ENCODE data around the gene KIZ.

Gene KIZ

DNA sequence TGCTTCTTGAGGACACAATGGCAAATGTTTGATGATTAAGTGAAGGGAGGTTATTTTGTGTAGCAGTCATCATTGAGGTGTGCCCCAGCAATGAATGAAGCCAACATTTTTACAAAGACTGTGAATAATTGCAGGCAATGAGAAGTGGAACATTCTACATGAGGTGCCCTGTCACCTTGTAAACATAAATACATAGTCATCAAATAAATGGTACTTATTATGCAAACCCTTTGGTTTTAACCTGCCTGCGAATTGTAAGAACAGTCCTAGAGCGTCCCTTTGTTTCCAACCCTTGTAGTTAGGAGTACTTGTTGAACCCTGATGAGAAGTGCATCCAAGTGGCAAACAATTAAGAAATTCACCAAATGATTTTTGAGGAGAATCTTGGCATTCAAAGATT lies 7.1 kb upstream of the KIZ start:
- no peak for DNase-seq (ENCODE audit: low read depth)
- H3K4me3 ChIP-seq (ENCODE audit: low read depth, low read length) = no peak overlapping the region
- TF ChIP-seq, protein P1, sequence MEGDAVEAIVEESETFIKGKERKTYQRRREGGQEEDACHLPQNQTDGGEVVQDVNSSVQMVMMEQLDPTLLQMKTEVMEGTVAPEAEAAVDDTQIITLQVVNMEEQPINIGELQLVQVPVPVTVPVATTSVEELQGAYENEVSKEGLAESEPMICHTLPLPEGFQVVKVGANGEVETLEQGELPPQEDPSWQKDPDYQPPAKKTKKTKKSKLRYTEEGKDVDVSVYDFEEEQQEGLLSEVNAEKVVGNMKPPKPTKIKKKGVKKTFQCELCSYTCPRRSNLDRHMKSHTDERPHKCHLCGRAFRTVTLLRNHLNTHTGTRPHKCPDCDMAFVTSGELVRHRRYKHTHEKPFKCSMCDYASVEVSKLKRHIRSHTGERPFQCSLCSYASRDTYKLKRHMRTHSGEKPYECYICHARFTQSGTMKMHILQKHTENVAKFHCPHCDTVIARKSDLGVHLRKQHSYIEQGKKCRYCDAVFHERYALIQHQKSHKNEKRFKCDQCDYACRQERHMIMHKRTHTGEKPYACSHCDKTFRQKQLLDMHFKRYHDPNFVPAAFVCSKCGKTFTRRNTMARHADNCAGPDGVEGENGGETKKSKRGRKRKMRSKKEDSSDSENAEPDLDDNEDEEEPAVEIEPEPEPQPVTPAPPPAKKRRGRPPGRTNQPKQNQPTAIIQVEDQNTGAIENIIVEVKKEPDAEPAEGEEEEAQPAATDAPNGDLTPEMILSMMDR (IDR thresholded peaks at IDR 0.05; ENCODE audit: low read depth, low read length) = no peak
- TF ChIP-seq POLR2A (IDR thresholded peaks at IDR 0.05; ENCODE audit: extremely low read depth, insufficient read length) = no peak
- no peak for TF ChIP-seq MAX (IDR thresholded peaks at IDR 0.05; ENCODE audit: low read depth, low read length)
- no peak for TF ChIP-seq MYC (IDR thresholded peaks at IDR 0.05; ENCODE audit: low read depth, low read length)

- no peak for TF ChIP-seq MAX (IDR thresholded peaks at IDR 0.05; ENCODE audit: low read depth, low read length)
- TF ChIP-seq, protein P1 (IDR thresholded peaks at IDR 0.05; ENCODE audit: low read depth, low read length) = no peak
- no peak overlapping the region for H3K4me3 ChIP-seq (ENCODE audit: low read depth, low read length)
- no peak for DNase-seq (ENCODE audit: low read depth)
These were observed 1.7 kb upstream of the KIZ start for GRCh38 chr20:21124190-21124589.

GRCh38 chr20:21125072-21125848 lies 622 bp upstream of the KIZ start:
- TF ChIP-seq MYC (IDR thresholded peaks at IDR 0.05; ENCODE audit: low read depth, low read length) (no peak), MAX (IDR thresholded peaks at IDR 0.05; ENCODE audit: low read depth, low read length) (no peak), POLR2A (IDR thresholded peaks at IDR 0.05; ENCODE audit: extremely low read depth, insufficient read length) (no peak)
- TF ChIP-seq, protein P1 (IDR thresholded peaks at IDR 0.05; ENCODE audit: low read depth, low read length) = no peak
- DNase-seq (ENCODE audit: low read depth) = no peak
- H3K4me3 ChIP-seq (ENCODE audit: low read depth, low read length) = peak overlapping the region; percentile 49

DNA sequence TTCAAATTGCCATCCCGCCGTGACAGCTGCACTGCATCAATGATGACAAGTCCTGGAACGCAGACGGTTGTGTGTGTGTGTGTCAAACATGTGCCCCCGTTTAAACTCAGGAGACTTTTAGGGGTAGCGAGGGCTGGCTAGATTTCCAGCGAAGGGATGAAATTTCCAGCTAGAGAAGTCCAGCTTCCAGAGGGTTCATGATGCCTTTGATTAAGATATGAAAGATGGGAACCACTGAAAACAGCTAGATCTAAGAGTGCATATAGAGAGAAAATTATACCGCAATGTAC lies 644 bp downstream of the KIZ start:
- H3K4me3 ChIP-seq (ENCODE audit: low read depth, low read length) = peak overlapping the region; percentile 77
- TF ChIP-seq, protein P1 (IDR thresholded peaks at IDR 0.05; ENCODE audit: low read depth, low read length) = no peak
- TF ChIP-seq MYC (IDR thresholded peaks at IDR 0.05; ENCODE audit: low read depth, low read length) = no peak
- no peak; the same call in 1 of the 2 replicates for TF ChIP-seq MAX (IDR thresholded peaks at IDR 0.05; ENCODE audit: low read depth, low read length)
- TF ChIP-seq POLR2A (IDR thresholded peaks at IDR 0.05; ENCODE audit: extremely low read depth, insufficient read length) = no peak
- DNase-seq (ENCODE audit: low read depth) = no peak

GRCh38 chr20:21127201-21127981 lies 1.5 kb downstream of the KIZ start:
- no peak for DNase-seq (ENCODE audit: low read depth)
- peak overlapping the region; percentile 77 for H3K4me3 ChIP-seq (ENCODE audit: low read depth, low read length)
- TF ChIP-seq, protein P1 (IDR thresholded peaks at IDR 0.05; ENCODE audit: low read depth, low read length) = no peak
- TF ChIP-seq MAX (IDR thresholded peaks at IDR 0.05; ENCODE audit: low read depth, low read length) = no peak
- TF ChIP-seq MYC (IDR thresholded peaks at IDR 0.05; ENCODE audit: low read depth, low read length) = no peak
- no peak for TF ChIP-seq POLR2A (IDR thresholded peaks at IDR 0.05; ENCODE audit: extremely low read depth, insufficient read length)

Measured in NB4 (cell line).